ENCODE data around the gene GGT6. TPM values are rescaled to one million over a fixed set of nuclear protein-coding genes. Genes with fewer than 3 reads are reported as not detected.

Gene GGT6
- polyA plus RNA-seq, 1 of the 3 experiments (the other 2 are of a cell fraction) = not detected

Other genes starting within 250 kb of the GGT6 start
- 23.2 and 26.2 TPM in 2 replicates for gene UBE2G1, start 193.9 kb downstream of the GGT6 start, polyA plus RNA-seq (2012; rRNA removed)
- gene SPNS3, start 126.6 kb downstream of the GGT6 start, polyA plus RNA-seq (2012; rRNA removed) = 0.05 TPM in 1 of 2 replicates, not detected in the other
- gene SPNS2, start 61.7 kb downstream of the GGT6 start, polyA plus RNA-seq (2012; rRNA removed) = 0.08 TPM in 1 of 2 replicates, not detected in the other
- 74.7 and 93.0 TPM in 2 replicates for gene MYBBP1A, start 5.2 kb downstream of the GGT6 start, polyA plus RNA-seq (2012; rRNA removed)
- not detected in 2 replicates for gene SMTNL2, start 24.0 kb upstream of the GGT6 start, polyA plus RNA-seq (2012; rRNA removed)
- gene ALOX15, start 81.1 kb upstream of the GGT6 start, polyA plus RNA-seq (2012; rRNA removed) = not detected in 2 replicates
- gene PELP1, start 143.6 kb upstream of the GGT6 start, polyA plus RNA-seq (2012; rRNA removed) = 12.2 and 21.8 TPM in 2 replicates
- 17.3 and 24.6 TPM in 2 replicates for gene ARRB2, start 150.1 kb upstream of the GGT6 start, polyA plus RNA-seq (2012; rRNA removed)
- gene MED11, start 170.9 kb upstream of the GGT6 start, polyA plus RNA-seq (2012; rRNA removed) = 51.0 and 54.4 TPM in 2 replicates
- 0.06 and 0.08 TPM in 2 replicates for gene ZMYND15, start 179.3 kb upstream of the GGT6 start, polyA plus RNA-seq (2012; rRNA removed)
- gene CXCL16, start 179.4 kb upstream of the GGT6 start, polyA plus RNA-seq (2012; rRNA removed) = 3.4 and 4.3 TPM in 2 replicates
- not detected in 2 replicates for gene TM4SF5, start 211.3 kb upstream of the GGT6 start, polyA plus RNA-seq (2012; rRNA removed)
- gene VMO1, start 225.8 kb upstream of the GGT6 start, polyA plus RNA-seq (2012; rRNA removed) = 0.76 and 1.3 TPM in 2 replicates
- not detected in 2 replicates for gene GLTPD2, start 228.4 kb upstream of the GGT6 start, polyA plus RNA-seq (2012; rRNA removed)
- gene PSMB6, start 235.6 kb upstream of the GGT6 start, polyA plus RNA-seq (2012; rRNA removed) = 325 and 331 TPM in 2 replicates
- 42.5 and 49.2 TPM in 2 replicates for gene PLD2, start 246.6 kb upstream of the GGT6 start, polyA plus RNA-seq (2012; rRNA removed)

All from SK-N-SH (cell line).